ENCODE measurements around the gene ABCB6.
A peak's percentile ranks its signal among the peaks of the same experiment; 100 is the strongest.

ABCB6 gene

DNA sequence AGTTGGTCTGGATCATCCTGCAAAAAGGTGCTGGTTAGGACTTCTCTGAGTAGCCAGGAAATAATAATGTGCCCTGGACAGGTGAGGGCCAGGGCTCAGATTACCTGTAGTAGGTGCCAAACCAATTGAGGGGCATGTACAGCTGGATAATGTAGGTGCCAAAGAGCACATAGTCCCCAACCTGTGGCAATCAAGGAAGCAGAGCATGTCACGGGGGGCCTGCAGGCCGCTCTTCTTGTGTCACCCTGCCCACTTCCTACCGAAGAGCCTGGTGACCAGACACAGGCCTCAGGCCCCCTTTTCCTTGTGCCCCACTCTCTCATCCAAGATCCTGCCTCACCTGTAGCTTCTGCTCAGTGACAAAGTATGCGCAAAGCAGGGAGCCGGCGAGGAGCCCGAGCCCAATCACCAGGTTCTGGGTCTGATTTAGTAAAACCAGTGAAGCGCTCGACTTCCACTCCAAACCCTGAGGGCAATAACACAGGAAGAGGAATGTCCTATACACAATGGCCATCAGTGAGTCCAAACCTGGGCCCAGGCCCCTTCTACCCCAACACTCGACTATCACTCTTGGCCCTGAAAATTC is 5.2 kb downstream of the ABCB6 start:
- Mint-ChIP-seq H3K9me3 (no peaks in the 10 kb centered on the region), H3K36me3 (ENCODE audit: low read depth) (peaks cover 39% of the 10 kb centered on the region)

DNA sequence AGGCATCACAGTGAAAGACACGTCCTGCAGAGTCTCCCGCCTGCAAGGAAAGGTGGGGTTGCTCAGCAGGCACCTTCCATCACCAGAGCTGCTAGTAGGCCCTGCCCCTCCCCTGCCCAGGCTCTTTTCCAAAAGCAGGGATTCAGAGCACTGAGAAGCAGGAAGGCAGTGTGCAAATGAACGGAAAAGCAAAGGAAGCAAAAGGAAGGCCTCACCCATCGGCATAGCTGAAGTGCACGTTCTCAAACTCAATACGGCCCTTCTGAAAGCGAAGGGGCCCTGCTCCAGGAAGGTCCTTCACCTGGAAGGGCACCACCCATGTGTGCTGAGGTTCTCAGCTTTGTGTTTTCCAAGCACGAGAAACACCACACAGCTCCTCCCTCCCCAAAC is 5.7 kb downstream of the ABCB6 start:
- no peak overlapping the region for H3K4me3 Mint-ChIP-seq
- no peaks in the 10 kb centered on the region for H3K27me3 Mint-ChIP-seq (ENCODE audit: low read depth)
- no peak overlapping the region for H3K27ac Mint-ChIP-seq
- no peaks in the 10 kb centered on the region for H3K9me3 Mint-ChIP-seq
- peaks cover 21% of the 10 kb centered on the region for H3K4me1 Mint-ChIP-seq
- H3K36me3 Mint-ChIP-seq (ENCODE audit: low read depth), result peaks cover 44% of the 10 kb centered on the region
- TF ChIP-seq, protein P1, sequence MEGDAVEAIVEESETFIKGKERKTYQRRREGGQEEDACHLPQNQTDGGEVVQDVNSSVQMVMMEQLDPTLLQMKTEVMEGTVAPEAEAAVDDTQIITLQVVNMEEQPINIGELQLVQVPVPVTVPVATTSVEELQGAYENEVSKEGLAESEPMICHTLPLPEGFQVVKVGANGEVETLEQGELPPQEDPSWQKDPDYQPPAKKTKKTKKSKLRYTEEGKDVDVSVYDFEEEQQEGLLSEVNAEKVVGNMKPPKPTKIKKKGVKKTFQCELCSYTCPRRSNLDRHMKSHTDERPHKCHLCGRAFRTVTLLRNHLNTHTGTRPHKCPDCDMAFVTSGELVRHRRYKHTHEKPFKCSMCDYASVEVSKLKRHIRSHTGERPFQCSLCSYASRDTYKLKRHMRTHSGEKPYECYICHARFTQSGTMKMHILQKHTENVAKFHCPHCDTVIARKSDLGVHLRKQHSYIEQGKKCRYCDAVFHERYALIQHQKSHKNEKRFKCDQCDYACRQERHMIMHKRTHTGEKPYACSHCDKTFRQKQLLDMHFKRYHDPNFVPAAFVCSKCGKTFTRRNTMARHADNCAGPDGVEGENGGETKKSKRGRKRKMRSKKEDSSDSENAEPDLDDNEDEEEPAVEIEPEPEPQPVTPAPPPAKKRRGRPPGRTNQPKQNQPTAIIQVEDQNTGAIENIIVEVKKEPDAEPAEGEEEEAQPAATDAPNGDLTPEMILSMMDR (IDR thresholded peaks at IDR 0.05; ENCODE audit: unreplicated experiment in 3 of 3), result no peak

More for the DNA sequence above, 5.2 kb downstream of the ABCB6 start:
- no peaks in the 10 kb centered on the region for H3K27me3 Mint-ChIP-seq (ENCODE audit: low read depth)
- H3K4me1 Mint-ChIP-seq, result peaks cover 17% of the 10 kb centered on the region
- H3K4me3 Mint-ChIP-seq, result no peak overlapping the region
- TF ChIP-seq, protein P1 (IDR thresholded peaks at IDR 0.05; ENCODE audit: unreplicated experiment in 3 of 3), result no peak
- no peak overlapping the region for H3K27ac Mint-ChIP-seq

DNA sequence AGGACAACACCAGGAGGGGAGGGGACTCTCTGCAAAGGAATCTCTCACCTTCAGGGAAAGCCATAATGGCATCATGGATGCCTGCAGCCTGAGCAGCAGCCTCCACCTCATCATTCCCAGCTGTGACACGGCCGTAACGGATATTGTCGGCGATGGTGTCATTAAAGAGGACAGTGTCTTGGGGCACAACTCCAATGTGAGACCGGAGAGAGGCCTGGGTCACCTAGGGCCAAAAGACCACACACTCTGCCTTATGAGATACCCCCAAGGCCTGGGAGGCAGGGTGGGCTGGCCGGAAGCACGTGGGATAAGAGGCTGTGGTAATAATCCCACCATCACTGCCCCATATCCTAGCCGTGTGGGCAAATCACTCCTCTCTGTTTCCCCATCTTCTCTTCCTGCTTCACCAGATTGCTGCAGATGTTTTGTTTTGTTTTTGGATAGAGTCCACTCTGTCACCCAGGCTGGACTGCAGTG is 7.8 kb downstream of the ABCB6 start:
- Mint-ChIP-seq H3K4me1 (peaks cover 28% of the 10 kb centered on the region), H3K27me3 (ENCODE audit: low read depth) (no peaks in the 10 kb centered on the region), H3K36me3 (ENCODE audit: low read depth) (peaks cover 44% of the 10 kb centered on the region), H3K9me3 (no peaks in the 10 kb centered on the region), H3K27ac (no peak overlapping the region), H3K4me3 (peak overlapping the region in 1 of 3 experiments; percentile 64)
- TF ChIP-seq, protein P1 (IDR thresholded peaks at IDR 0.05; ENCODE audit: unreplicated experiment in 3 of 3), result no peak

DNA sequence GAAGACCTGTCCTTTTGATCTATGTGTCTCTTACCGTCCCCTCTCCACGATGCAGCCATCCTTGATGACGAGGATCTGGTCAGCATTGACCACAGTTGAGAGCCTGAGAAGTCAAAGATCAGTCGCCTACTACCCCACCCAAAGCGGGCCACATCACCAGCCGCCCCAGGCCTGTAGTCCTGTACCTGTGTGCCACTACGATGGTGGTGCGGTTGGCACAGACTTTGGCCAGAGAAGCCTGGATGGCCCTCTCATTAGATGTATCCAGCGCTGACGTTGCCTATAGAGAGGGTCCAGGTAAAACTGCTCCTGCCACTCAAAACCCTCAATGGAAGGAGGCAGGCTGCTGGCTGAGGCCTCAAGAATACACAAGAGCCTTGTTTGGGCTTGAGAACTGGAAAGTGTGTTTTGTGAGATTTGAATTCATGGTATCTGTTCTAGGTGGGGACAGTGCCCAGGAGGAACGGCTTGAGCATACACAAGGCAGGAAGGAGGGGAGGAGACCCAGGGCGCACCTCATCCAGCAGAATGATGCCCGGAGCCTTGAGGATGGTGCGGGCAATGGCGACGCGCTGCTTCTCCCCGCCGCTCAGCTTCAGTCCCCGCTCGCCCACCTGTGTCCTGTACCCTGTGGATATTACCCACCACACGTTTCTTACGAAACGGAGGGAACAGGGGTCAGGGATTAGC is 8.4 kb downstream of the ABCB6 start:
- TF ChIP-seq, protein P1 (IDR thresholded peaks at IDR 0.05; ENCODE audit: unreplicated experiment in 3 of 3), result no peak
- peaks cover 28% of the 10 kb centered on the region for H3K4me1 Mint-ChIP-seq
- no peaks in the 10 kb centered on the region for H3K27me3 Mint-ChIP-seq (ENCODE audit: low read depth)
- peaks cover 44% of the 10 kb centered on the region for H3K36me3 Mint-ChIP-seq (ENCODE audit: low read depth)
- peak overlapping the region in 2 of 3 experiments; percentile 23 to 28 for H3K4me3 Mint-ChIP-seq
- no peak overlapping the region for H3K27ac Mint-ChIP-seq
- H3K9me3 Mint-ChIP-seq, result no peaks in the 10 kb centered on the region

DNA sequence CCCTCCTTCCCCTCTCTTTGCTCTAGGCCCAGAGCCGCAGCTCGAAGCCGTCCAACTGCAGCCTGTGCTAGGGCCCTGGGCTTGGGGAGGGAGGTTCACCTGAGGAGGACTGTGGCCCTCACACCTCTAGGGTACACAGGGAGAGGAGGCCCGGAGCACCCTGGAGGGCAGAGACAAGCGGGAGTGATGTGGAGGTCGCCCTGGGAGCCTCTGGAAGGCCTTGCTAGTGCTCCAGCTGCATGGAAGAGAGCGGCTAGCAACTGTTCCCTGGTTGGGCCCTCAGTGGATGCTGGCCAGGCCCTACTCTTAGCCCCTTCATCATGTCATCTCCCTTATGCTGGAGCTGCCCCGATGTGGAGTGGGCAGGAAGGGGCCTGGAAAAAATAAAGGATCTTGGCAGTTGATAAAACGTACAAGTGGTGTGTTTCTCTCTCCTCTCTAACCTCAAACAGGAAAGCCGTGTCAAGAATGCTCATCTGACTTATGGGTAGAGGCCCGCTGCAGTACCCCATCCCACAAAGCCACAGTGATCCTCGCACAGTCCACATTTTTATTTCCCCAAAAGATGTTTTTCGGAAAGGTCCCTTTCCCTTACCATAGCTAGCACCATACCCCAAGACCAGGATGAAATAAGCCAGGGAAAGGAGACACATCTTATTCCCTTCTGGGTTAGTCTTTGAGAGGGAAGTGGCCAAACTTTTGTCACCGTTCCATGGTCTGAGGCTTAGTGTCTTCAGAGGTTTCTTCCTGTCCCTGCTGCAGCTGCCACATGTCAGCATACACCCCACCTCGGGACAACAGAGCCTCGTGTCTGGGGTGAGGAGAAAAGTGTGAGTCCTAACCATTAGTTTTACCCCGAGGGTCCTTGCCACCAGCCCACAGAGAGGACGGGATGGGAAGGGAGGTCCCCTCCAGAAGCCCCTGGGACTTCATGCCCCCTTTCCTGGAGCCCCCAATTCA is 9.2 kb downstream of the ABCB6 start:
- H3K9me3 Mint-ChIP-seq, result no peaks in the 10 kb centered on the region
- no peaks in the 10 kb centered on the region for H3K27me3 Mint-ChIP-seq (ENCODE audit: low read depth)
- no peak overlapping the region for H3K27ac Mint-ChIP-seq
- H3K36me3 Mint-ChIP-seq (ENCODE audit: low read depth), result peaks cover 41% of the 10 kb centered on the region
- H3K4me1 Mint-ChIP-seq, result peaks cover 23% of the 10 kb centered on the region
- peak overlapping the region; percentile 54 to 97 (median 83) for H3K4me3 Mint-ChIP-seq
- TF ChIP-seq, protein P1 (IDR thresholded peaks at IDR 0.05; ENCODE audit: unreplicated experiment in 3 of 3), result no peak
